Naive thymus-derived CD4-positive, alpha-beta T cell (primary cell): ENCODE results near the gene CSF2. TPM values are rescaled to one million over a fixed set of nuclear protein-coding genes. Genes with fewer than 3 reads are reported as not detected.

Experiments
- ATAC-seq: fragments of 150-1000 bp; cut with Tn5 transposase; 2 replicates; pipeline ENCODE4 v1.10.0; 2021; ENCODE audit warnings: mild to moderate bottlenecking, moderate library complexity
- CTCF ChIA-PET: fragments of 350-600 bp; sonication (Branson Sonifier 250); formaldehyde crosslinking; loops from one replicate; lab custom pipeline; 2021; ENCODE audit warnings: antibody characterized with exemption; lab: Charles Lee
- POLR2A ChIA-PET: fragments of 350-600 bp; sonication (Branson Sonifier 250); formaldehyde crosslinking; loops from one replicate; lab custom pipeline; 2021; ENCODE audit warnings: antibody characterized with exemption, inconsistent platforms; lab: Charles Lee
- DNase-seq, 9 donors: peaks; one replicate each; pipeline versions ENCODE4 v3.0.0 to v3.0.0-alpha.2; 2020 to 2022; ENCODE audit warnings: mixed read lengths in 1 of 9
- H3K27ac ChIP-seq: one replicate; pipeline ENCODE4 v1.7.0; 2013; ENCODE audit warnings: mild to moderate bottlenecking, low read depth, low read length, moderate library complexity
- H3K27me3 ChIP-seq, 2 donors: one replicate each; pipeline ENCODE4 v1.7.0; 2013; ENCODE audit warnings: low read length in 2 of 2, mild to moderate bottlenecking in 2 of 2, moderate library complexity in 2 of 2; ENCODE audit not compliant: control insufficient read depth in 2 of 2, insufficient read depth in 2 of 2
- H3K36me3 ChIP-seq, 3 experiments: 1 replicate in 2 of 3; 2 replicates in 1 of 3; pipeline ENCODE4 v1.7.0; 2013; ENCODE audit warnings: low read length in 3 of 3, mild to moderate bottlenecking in 3 of 3, moderate library complexity in 1 of 3; ENCODE audit not compliant: insufficient read depth in 3 of 3, control insufficient read depth in 2 of 3
- H3K4me1 ChIP-seq, 2 donors: one replicate each; pipeline ENCODE4 v1.7.0; 2013; ENCODE audit warnings: low read length in 2 of 2, mild to moderate bottlenecking in 2 of 2, moderate library complexity in 1 of 2; ENCODE audit not compliant: control insufficient read depth in 2 of 2, insufficient read depth in 2 of 2
- H3K4me3 ChIP-seq: 2 replicates; pipeline ENCODE4 v1.7.0; 2013; ENCODE audit warnings: mild to moderate bottlenecking, low read length
- H3K9me3 ChIP-seq, 3 experiments: 1 replicate in 2 of 3; 2 replicates in 1 of 3; pipeline ENCODE4 v1.7.0; 2013; ENCODE audit warnings: low read length in 3 of 3; ENCODE audit not compliant: control insufficient read depth in 2 of 3
- H3K27ac Mint-ChIP-seq, 9 donors: one replicate each; pipeline ENCODE4 v1.8.0; 2020 to 2022; ENCODE audit warnings: mixed read lengths in 9 of 9, mild to moderate bottlenecking in 8 of 9, moderate library complexity in 5 of 9, inconsistent platforms in 2 of 9
- H3K27me3 Mint-ChIP-seq, 5 donors: one replicate each; pipeline ENCODE4 v1.8.0; 2021 to 2022; ENCODE audit warnings: mixed read lengths in 5 of 5, mild to moderate bottlenecking in 1 of 5
- H3K36me3 Mint-ChIP-seq, 5 donors: one replicate each; pipeline ENCODE4 v1.8.0; 2020 to 2022; ENCODE audit warnings: mixed read lengths in 5 of 5, mild to moderate bottlenecking in 3 of 5, inconsistent platforms in 1 of 5
- H3K4me1 Mint-ChIP-seq, 7 donors: one replicate each; pipeline ENCODE4 v1.8.0; 2020 to 2022; ENCODE audit warnings: mixed read lengths in 7 of 7, mild to moderate bottlenecking in 3 of 7, inconsistent platforms in 1 of 7
- H3K4me3 Mint-ChIP-seq, 10 donors: one replicate each; pipeline ENCODE4 v1.8.0; 2020 to 2022; ENCODE audit warnings: mild to moderate bottlenecking in 10 of 10, mixed read lengths in 10 of 10, moderate library complexity in 6 of 10, inconsistent platforms in 2 of 10
- H3K9me3 Mint-ChIP-seq, 11 donors: one replicate each; pipeline ENCODE4 v1.8.0; 2020 to 2022; ENCODE audit warnings: mixed read lengths in 11 of 11, mild to moderate bottlenecking in 4 of 11, inconsistent platforms in 1 of 11, moderate library complexity in 1 of 11
- intact Hi-C, 2 donors: fragments of 100-400 bp; cut with micrococcal nuclease; formaldehyde crosslinking; loops; one replicate each; pipeline ENCODE4 v1.15.1; 2023
- polyA plus RNA-seq, 2 donors: library from polyadenylated mRNA; unstranded; fragments of 300-500 nt; fragmentation: Illumina TruSeq; gene quantifications; one replicate each; pipeline ENCODE4 v1.2.3, GENCODE V29; 2021
- total RNA-seq, 6 experiments: library from RNA in 5 of 6; stranded (reverse) in 5 of 6; gene quantifications; 1 replicate in 5 of 6; 2 replicates in 1 of 6; pipeline ENCODE4 v1.2.3 and lab custom pipeline; 2021 to 2026

The CSF2 gene
- total and polyA plus RNA-seq, 7 experiments from 2014 or later = 111 TPM; not detected in 6

DNA sequence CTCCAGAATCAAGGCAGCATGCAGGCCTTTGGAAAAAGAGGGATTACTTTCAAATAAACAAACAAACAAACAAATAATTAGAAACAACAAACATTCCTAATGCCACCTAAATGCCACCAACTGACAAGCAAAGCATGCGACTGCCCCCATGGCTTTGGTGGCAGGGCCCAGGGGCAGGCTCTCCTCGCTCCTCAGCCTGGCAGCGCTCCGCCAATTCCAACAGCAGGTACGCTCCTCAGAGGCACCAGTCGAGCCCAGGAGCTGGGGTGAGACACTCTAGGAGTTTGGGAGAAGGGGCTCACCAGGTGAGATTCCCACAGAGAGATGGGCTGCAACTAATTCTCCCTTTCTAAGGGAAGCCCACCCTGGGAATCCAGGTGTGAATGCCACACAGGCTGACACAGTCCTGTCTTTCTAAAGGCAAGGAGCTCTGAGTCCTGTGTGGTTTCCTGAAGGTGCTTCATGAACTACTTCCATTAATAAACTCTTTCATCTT lies 27.8 kb downstream of the CSF2 start:
- H3K9me3 Mint-ChIP-seq = peaks cover 0 to 3% (median 0%) of the 10 kb centered on the region in 11 donors
- Histone ChIP-seq H3K9me3 (no peaks in the 10 kb centered on the region), H3K36me3 (no peaks in the 10 kb centered on the region), H3K4me3 (no peak overlapping the region), H3K27ac (no peak overlapping the region), H3K4me1 (peaks cover 40 to 80% of the 10 kb centered on the region in 2 donors), H3K27me3 (no peaks in the 10 kb centered on the region)
- no peaks in the 10 kb centered on the region for H3K27me3 Mint-ChIP-seq
- DNase-seq (no peak), ATAC-seq (no peak)
- peaks cover 0 to 29% (median 0%) of the 10 kb centered on the region in 5 donors for H3K36me3 Mint-ChIP-seq
- peaks cover 42 to 89% (median 51%) of the 10 kb centered on the region in 7 donors for H3K4me1 Mint-ChIP-seq
- H3K4me3 Mint-ChIP-seq = peak overlapping the region in 6 of 10 donors; percentile 27 to 83 (median 59)
- H3K27ac Mint-ChIP-seq = peak overlapping the region in 2 of 9 donors; percentile 25 to 77
- POLR2A ChIA-PET = no interaction called here
- CTCF ChIA-PET = interaction anchor here (0.9 kb wide), 1 partner anchor 39 kb away, joined by 3 read pairs; no protein-coding TSS in a partner anchor
- intact Hi-C loops = loop anchor here (1.0 to 10.0 kb wide), 5 partner anchors 18 to 847 kb away; no protein-coding TSS in a partner anchor

GRCh38 chr5:132102101-132102701 lies 28.6 kb downstream of the CSF2 start:
- H3K27ac ChIP-seq = no peak overlapping the region
- no peak overlapping the region for H3K4me3 ChIP-seq
- H3K27me3 ChIP-seq = no peaks in the 10 kb centered on the region
- H3K36me3 ChIP-seq = no peaks in the 10 kb centered on the region
- Mint-ChIP-seq H3K27ac (peak overlapping the region in 4 of 9 donors; percentile 2 to 86 (median 10)), H3K36me3 (peaks cover 0 to 26% (median 0%) of the 10 kb centered on the region in 5 donors), H3K9me3 (peaks cover 0 to 3% (median 0%) of the 10 kb centered on the region in 11 donors), H3K4me1 (peaks cover 42 to 86% (median 51%) of the 10 kb centered on the region in 7 donors), H3K27me3 (no peaks in the 10 kb centered on the region), H3K4me3 (peak overlapping the region in 6 of 10 donors; percentile 4 to 63 (median 32))
- DNase-seq (peak in 1 of 9 donors; percentile 62), ATAC-seq (peak; percentile 30)
- H3K9me3 ChIP-seq = no peaks in the 10 kb centered on the region
- CTCF ChIA-PET = interaction anchor here (0.9 kb wide), 1 partner anchor 39 kb away, joined by 3 read pairs; no protein-coding TSS in a partner anchor
- intact Hi-C loops = loop anchor here (2.0 to 10.0 kb wide), 5 partner anchors 73 to 847 kb away; no protein-coding TSS in a partner anchor
- POLR2A ChIA-PET = no interaction called here
- H3K4me1 ChIP-seq = peaks cover 40 to 80% of the 10 kb centered on the region in 2 donors

DNA sequence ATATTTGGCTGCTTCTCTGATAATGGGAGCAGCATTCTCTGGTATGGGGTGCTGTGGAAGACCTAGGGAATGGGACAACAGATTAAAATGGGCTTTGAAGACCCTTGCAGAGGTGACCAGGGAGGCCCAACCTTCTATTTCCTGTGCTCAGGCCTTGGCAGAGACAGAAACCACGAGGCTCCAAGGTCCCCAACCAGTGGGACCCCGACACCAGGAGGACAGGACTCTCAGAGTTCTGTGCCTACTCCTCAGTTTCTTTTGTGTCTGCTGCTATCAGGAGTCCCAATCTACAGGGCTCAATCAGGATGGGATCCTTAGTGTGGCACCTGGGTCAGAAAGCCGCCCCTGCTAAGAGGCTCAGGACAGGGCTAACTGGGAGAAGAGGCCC lies 29.3 kb downstream of the CSF2 start:
- no peak for ATAC-seq
- H3K4me3 ChIP-seq = peak overlapping the region; percentile 0
- H3K4me3 Mint-ChIP-seq = peak overlapping the region in 4 of 10 donors; percentile 11 to 63 (median 56)
- ChIA-PET POLR2A (no interaction called here), CTCF (no interaction called here)
- intact Hi-C loops = loop anchor here (1.0 to 10.0 kb wide), 11 partner anchors 8 to 848 kb away; partner anchors contain the start of gene FNIP1 (in 1 of the 2)
- peak overlapping the region in 4 of 9 donors; percentile 6 to 86 (median 58) for H3K27ac Mint-ChIP-seq
- no peak overlapping the region for H3K27ac ChIP-seq
- no peak for DNase-seq
- no peaks in the 10 kb centered on the region for H3K27me3 ChIP-seq
- no peaks in the 10 kb centered on the region for H3K9me3 ChIP-seq
- H3K36me3 ChIP-seq = no peaks in the 10 kb centered on the region
- H3K27me3 Mint-ChIP-seq = no peaks in the 10 kb centered on the region
- H3K9me3 Mint-ChIP-seq = peaks cover 0 to 4% (median 0%) of the 10 kb centered on the region in 11 donors
- peaks cover 0 to 30% (median 0%) of the 10 kb centered on the region in 5 donors for H3K36me3 Mint-ChIP-seq
- peaks cover 42 to 88% (median 51%) of the 10 kb centered on the region in 7 donors for H3K4me1 Mint-ChIP-seq
- H3K4me1 ChIP-seq = peaks cover 40 to 77% of the 10 kb centered on the region in 2 donors

- no peaks in the 10 kb centered on the region for H3K27me3 Mint-ChIP-seq
- Histone ChIP-seq H3K4me1 (peaks cover 40 to 72% of the 10 kb centered on the region in 2 donors), H3K36me3 (no peaks in the 10 kb centered on the region), H3K4me3 (peak overlapping the region; percentile 0), H3K27ac (no peak overlapping the region), H3K9me3 (no peaks in the 10 kb centered on the region), H3K27me3 (no peaks in the 10 kb centered on the region)
- intact Hi-C loops = loop anchor here (1.0 to 10.0 kb wide), 11 partner anchors 8 to 849 kb away; partner anchors contain the start of gene FNIP1 (in 1 of the 2)
- peaks cover 0 to 32% (median 0%) of the 10 kb centered on the region in 5 donors for H3K36me3 Mint-ChIP-seq
- H3K27ac Mint-ChIP-seq = peak overlapping the region in 8 of 9 donors; percentile 14 to 86 (median 64)
- DNase-seq (peak in 8 of 9 donors; percentile 49 to 82 (median 72)), ATAC-seq (peak; percentile 92)
- H3K9me3 Mint-ChIP-seq = peaks cover 0 to 7% (median 0%) of the 10 kb centered on the region in 11 donors
- POLR2A ChIA-PET = no interaction called here
- peak overlapping the region in 9 of 10 donors; percentile 16 to 74 (median 56) for H3K4me3 Mint-ChIP-seq
- H3K4me1 Mint-ChIP-seq = peaks cover 42 to 86% (median 51%) of the 10 kb centered on the region in 7 donors
- CTCF ChIA-PET = no interaction called here
Measured at GRCh38 chr5:132103332-132103951, 29.9 kb downstream of the CSF2 start.

DNA sequence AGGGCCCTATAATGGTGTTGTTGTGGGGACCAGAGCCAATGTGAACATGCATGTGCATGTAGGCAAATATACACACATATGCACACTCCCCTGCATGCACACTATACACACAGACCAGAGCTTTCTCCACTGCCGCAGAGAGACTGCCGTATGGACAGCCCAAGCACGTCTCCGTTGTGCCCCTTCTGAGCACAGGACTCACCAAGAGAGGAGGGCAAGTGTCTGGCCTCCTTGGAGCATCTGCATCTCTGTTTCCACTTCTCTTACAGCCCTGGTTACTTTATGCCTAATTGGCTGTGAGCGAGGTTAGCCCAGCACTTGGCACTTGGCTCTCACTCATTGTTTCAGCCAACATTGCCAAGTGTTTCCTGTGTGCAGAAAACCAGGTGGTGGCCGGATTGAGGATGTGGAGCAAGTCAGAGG lies 30.4 kb downstream of the CSF2 start:
- Histone ChIP-seq H3K4me1 (peaks cover 40 to 67% of the 10 kb centered on the region in 2 donors), H3K9me3 (no peaks in the 10 kb centered on the region), H3K27me3 (no peaks in the 10 kb centered on the region), H3K27ac (no peak overlapping the region), H3K36me3 (no peaks in the 10 kb centered on the region), H3K4me3 (no peak overlapping the region)
- POLR2A ChIA-PET = no interaction called here
- CTCF ChIA-PET = interaction anchor here (0.9 kb wide), 1 partner anchor 41 kb away, joined by 6 read pairs; no protein-coding TSS in a partner anchor
- Mint-ChIP-seq H3K36me3 (peaks cover 0 to 36% (median 0%) of the 10 kb centered on the region in 5 donors), H3K27me3 (no peaks in the 10 kb centered on the region), H3K9me3 (peaks cover 0 to 10% (median 0%) of the 10 kb centered on the region in 11 donors), H3K27ac (peak overlapping the region in 8 of 9 donors; percentile 14 to 86 (median 64)), H3K4me3 (peak overlapping the region in 7 of 10 donors; percentile 16 to 74 (median 57)), H3K4me1 (peaks cover 41 to 85% (median 51%) of the 10 kb centered on the region in 7 donors)
- no peak for ATAC-seq
- no peak for DNase-seq
- intact Hi-C loops = loop anchor here (1.0 to 10.0 kb wide), 11 partner anchors 7 to 849 kb away; partner anchors contain the start of gene FNIP1 (in 1 of the 2)

GRCh38 chr5:132104556-132104955 lies 31.0 kb downstream of the CSF2 start:
- ATAC-seq (no peak), DNase-seq (no peak)
- CTCF ChIA-PET = interaction anchor here (0.9 kb wide), 1 partner anchor 41 kb away, joined by 6 read pairs; no protein-coding TSS in a partner anchor
- Mint-ChIP-seq H3K27ac (peak overlapping the region in 2 of 9 donors; percentile 53 to 86), H3K27me3 (no peaks in the 10 kb centered on the region), H3K4me3 (peak overlapping the region in 1 of 10 donors; percentile 66), H3K36me3 (peaks cover 0 to 34% (median 0%) of the 10 kb centered on the region in 5 donors), H3K4me1 (peaks cover 36 to 81% (median 51%) of the 10 kb centered on the region in 7 donors), H3K9me3 (peaks cover 0 to 10% (median 0%) of the 10 kb centered on the region in 11 donors)
- Histone ChIP-seq H3K9me3 (no peaks in the 10 kb centered on the region), H3K4me1 (peaks cover 40 to 61% of the 10 kb centered on the region in 2 donors), H3K36me3 (no peaks in the 10 kb centered on the region), H3K27me3 (no peaks in the 10 kb centered on the region), H3K27ac (no peak overlapping the region), H3K4me3 (no peak overlapping the region)
- POLR2A ChIA-PET = interaction anchor here (0.7 kb wide), 1 partner anchor 363 kb away, joined by 7 read pairs; no protein-coding TSS in a partner anchor
- intact Hi-C loops = loop anchor here (5.0 to 10.0 kb wide), 4 partner anchors 70 to 850 kb away; no protein-coding TSS in a partner anchor
